IPS DF 19.7 (cell line): ENCODE data around the gene ZMYND8.
A peak's percentile ranks its signal among the peaks of the same experiment; 100 is the strongest.
"Not testable (repeated sequence)": the region's sequence is repeated elsewhere in the genome, so short reads cannot be mapped to it uniquely, and the experiment has no call there.

ENCODE experiments used
- DNase-seq: peaks from one replicate; pipeline ENCODE4 v3.0.0-alpha.2; 2013; ENCODE audit warnings: low read depth, low spot score

The ZMYND8 gene

GRCh38 chr20:47356526-47357295, at the start of gene ZMYND8:
ZMYND8 (minus strand) TSS chr20:47356699; CDS start chr20:47356670, 29 bp downstream.
- DNase-seq: no peak

- no peak for DNase-seq
Measured at GRCh38 chr20:47405775-47406325, 49.4 kb upstream of the ZMYND8 start.

GRCh38 chr20:47400685-47401084, 44.2 kb upstream of the ZMYND8 start:
- peak; percentile 35 for DNase-seq

GRCh38 chr20:47397652-47398301, 41.3 kb upstream of the ZMYND8 start:
- no peak for DNase-seq

- no peak for DNase-seq
Measured at GRCh38 chr20:47396762-47397476, 40.4 kb upstream of the ZMYND8 start.

- DNase-seq: not testable (repeated sequence)
Measured at GRCh38 chr20:47393796-47394514, 37.5 kb upstream of the ZMYND8 start.

- no peak for DNase-seq
Measured at GRCh38 chr20:47392721-47393073, 36.2 kb upstream of the ZMYND8 start.

GRCh38 chr20:47392015-47392720, 35.7 kb upstream of the ZMYND8 start:
- no peak for DNase-seq

GRCh38 chr20:47391276-47392010, 34.9 kb upstream of the ZMYND8 start:
- DNase-seq: no peak

GRCh38 chr20:47389867-47390347, 33.4 kb upstream of the ZMYND8 start:
- DNase-seq: no peak

- DNase-seq: not testable (repeated sequence)
Measured at GRCh38 chr20:47385968-47386367, 29.5 kb upstream of the ZMYND8 start.

- no peak for DNase-seq
Measured at GRCh38 chr20:47382746-47383415, 26.4 kb upstream of the ZMYND8 start.

- DNase-seq: no peak
Measured at GRCh38 chr20:47380481-47380880, 24.0 kb upstream of the ZMYND8 start.

GRCh38 chr20:47379433-47380150, 23.1 kb upstream of the ZMYND8 start:
- DNase-seq: no peak

GRCh38 chr20:47377122-47377722, 20.7 kb upstream of the ZMYND8 start:
- no peak for DNase-seq

GRCh38 chr20:47376096-47376643, 19.7 kb upstream of the ZMYND8 start:
- not testable (repeated sequence) for DNase-seq

GRCh38 chr20:47374121-47374520, 17.6 kb upstream of the ZMYND8 start:
- not testable (repeated sequence) for DNase-seq

- DNase-seq: no peak
Measured at GRCh38 chr20:47373206-47373733, 16.8 kb upstream of the ZMYND8 start.
